ENCODE data around the gene CAMK1D.
A peak's percentile ranks its signal among the peaks of the same experiment; 100 is the strongest.

CAMK1D gene

GRCh38 chr10:12602521-12602920, 253.2 kb downstream of the CAMK1D start:
- DNase-seq = no peak

- no peak for DNase-seq
Observed at GRCh38 chr10:12603766-12604470, 254.6 kb downstream of the CAMK1D start.

GRCh38 chr10:12605580-12606405, 256.4 kb downstream of the CAMK1D start:
- peak; percentile 63 for DNase-seq

- DNase-seq = no peak
Observed at GRCh38 chr10:12606461-12606860, 257.1 kb downstream of the CAMK1D start.

GRCh38 chr10:12608761-12609160, 259.4 kb downstream of the CAMK1D start:
- no peak for DNase-seq

GRCh38 chr10:12609435-12609834, 260.1 kb downstream of the CAMK1D start:
- DNase-seq = no peak

- DNase-seq = no peak
Observed at GRCh38 chr10:12613136-12613535, 263.8 kb downstream of the CAMK1D start.

GRCh38 chr10:12614177-12614995, 265.0 kb downstream of the CAMK1D start:
- no peak for DNase-seq

GRCh38 chr10:12615296-12616220, 266.2 kb downstream of the CAMK1D start:
- no peak for DNase-seq

GRCh38 chr10:12617191-12618175, 268.1 kb downstream of the CAMK1D start:
- DNase-seq = no peak

GRCh38 chr10:12622016-12622415, 272.7 kb downstream of the CAMK1D start:
- no peak for DNase-seq

- no peak for DNase-seq
Observed at GRCh38 chr10:12622691-12623090, 273.3 kb downstream of the CAMK1D start.

- no peak for DNase-seq
Observed at GRCh38 chr10:12625393-12626023, 276.2 kb downstream of the CAMK1D start.

- DNase-seq = no peak
Observed at GRCh38 chr10:12628153-12628552, 278.8 kb downstream of the CAMK1D start.

GRCh38 chr10:12628964-12629766, 279.8 kb downstream of the CAMK1D start:
- no peak for DNase-seq

- no peak for DNase-seq
Observed at GRCh38 chr10:12629767-12630165, 280.4 kb downstream of the CAMK1D start.

- DNase-seq = no peak
Observed at GRCh38 chr10:12631216-12631615, 281.9 kb downstream of the CAMK1D start.

GRCh38 chr10:12631787-12632562, 282.6 kb downstream of the CAMK1D start:
- no peak for DNase-seq

Data from right hindlimb (tissue), 1 donor.